EL (cell line): ENCODE measurements around the gene CDK17.
A peak's percentile ranks its signal among the peaks of the same experiment; 100 is the strongest.

Experiments
- DNase-seq: peaks from one replicate; pipeline ENCODE4 v3.0.0-alpha.2; 2016

The CDK17 gene

GRCh38 chr12:96235484-96235826, 164.8 kb downstream of the CDK17 start:
- DNase-seq, result no peak

GRCh38 chr12:96234591-96235483, 165.4 kb downstream of the CDK17 start:
- DNase-seq, result no peak

GRCh38 chr12:96233939-96234461, 166.2 kb downstream of the CDK17 start:
- DNase-seq, result peak; percentile 29

GRCh38 chr12:96233168-96233567, 167.1 kb downstream of the CDK17 start:
- DNase-seq, result no peak

DNA sequence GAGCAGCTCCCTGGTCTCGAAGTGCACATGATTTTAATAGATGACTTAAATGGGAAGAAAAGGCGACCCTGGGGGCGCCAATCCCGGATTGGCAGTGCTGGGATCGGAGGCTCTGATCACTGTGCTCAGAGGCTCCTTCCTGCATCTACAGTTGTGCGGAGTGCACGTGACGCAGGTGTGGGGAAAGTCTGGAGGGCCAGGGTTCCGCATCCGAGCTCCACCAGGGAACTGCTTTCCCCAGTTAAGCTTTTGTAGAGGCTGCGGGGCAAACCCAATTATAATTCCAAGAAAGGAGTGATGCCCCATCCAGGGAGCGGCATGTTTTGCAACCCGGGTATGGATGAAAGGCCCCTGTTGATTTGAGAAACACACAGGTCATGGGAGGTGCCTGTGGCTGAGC, 169.6 kb downstream of the CDK17 start:
- no peak for DNase-seq

DNA sequence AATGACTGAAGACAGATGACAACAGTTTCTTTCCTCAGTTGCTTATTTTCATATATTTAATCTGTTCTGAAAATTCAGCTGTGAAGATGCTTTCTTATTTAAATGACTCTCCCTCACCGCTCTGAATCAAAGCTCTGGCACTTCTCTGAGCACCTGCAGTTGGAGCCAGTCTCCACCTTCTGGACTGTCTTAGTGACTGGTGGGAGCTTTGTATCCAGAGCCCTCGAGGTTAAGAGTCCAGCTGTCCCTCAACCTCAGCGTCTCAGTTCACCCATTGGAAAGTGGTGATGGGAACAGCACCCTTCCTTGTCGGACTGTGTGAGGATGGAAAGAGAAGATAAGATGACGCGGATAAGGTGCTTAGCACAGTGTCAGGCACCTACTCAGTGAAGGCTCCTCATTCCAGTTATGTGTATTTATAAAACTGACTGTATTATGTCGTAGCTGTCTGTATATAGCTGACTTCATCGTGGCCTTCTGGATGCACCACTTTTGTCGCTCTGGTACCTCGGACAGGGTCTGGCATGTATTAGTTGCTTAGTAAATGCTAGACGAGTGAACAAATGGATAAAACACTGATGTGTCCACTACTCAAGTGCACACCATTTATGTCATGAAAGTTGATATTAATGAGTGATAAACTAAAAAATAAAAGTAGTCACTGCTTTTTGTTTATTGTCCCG, 171.5 kb downstream of the CDK17 start:
- DNase-seq, result no peak
